NCI-H2081 treated with DMSO at 0.1 percent for 48 hours (cell line): ENCODE measurements around the gene TRPV4.

Experiments used
- DNase-seq: peaks from one replicate; lab custom pipeline; 2025; lab: John Stamatoyannopoulos, UW

The TRPV4 gene

DNA sequence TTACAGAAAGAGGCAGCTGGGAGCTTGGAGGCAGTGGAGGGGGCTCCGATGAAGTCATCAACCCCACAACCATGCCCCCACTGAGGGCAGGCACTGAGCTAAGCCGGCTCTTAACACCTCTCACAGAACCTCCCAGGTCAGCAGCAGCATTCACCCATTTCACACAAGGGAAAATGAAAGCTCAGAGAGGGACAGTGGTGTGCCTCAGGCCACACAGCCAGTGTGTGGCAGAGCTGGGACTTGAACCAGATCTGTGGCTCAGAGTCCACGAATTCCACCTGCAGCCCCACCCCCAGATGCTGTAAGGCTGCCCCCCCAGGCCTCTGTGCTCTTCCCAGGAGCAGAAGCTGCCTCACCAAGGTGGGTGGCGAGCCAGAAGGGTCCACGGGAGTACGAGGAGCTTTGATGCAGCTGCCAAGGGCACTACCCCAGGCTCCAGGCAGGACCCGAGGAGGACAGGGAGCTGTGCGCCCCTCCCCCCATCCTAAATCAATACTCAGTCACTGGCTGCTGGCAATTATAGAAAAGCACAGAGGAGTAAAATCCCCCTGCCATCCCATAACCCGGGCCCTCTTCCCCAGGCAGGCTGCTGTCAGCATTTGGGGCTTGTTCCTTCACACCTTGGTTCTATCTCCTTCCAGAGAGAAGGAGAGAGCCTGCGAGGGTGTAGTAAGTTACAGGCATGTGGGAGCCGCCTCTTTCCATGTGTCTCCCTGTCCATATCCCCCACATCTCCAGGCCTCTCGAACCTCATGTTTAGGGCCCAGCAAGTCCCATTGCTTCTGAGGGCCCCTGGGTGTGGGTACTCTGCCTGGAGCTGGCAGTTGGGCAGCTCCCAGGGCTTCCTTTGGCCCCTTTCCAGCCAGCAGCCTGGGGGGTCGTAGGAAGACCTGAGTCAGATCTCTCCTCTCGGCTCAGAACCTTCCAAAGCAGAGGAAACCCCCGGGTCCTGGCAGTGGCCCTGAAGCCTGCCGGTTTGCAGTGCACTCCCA is 72.0 kb downstream of the TRPV4 start:
- DNase-seq, result no peak

- no peak for DNase-seq
These were observed 72.9 kb downstream of the TRPV4 start for GRCh38 chr12:109760031-109760929.

GRCh38 chr12:109759595-109759994 is 73.6 kb downstream of the TRPV4 start:
- DNase-seq, result no peak

DNA sequence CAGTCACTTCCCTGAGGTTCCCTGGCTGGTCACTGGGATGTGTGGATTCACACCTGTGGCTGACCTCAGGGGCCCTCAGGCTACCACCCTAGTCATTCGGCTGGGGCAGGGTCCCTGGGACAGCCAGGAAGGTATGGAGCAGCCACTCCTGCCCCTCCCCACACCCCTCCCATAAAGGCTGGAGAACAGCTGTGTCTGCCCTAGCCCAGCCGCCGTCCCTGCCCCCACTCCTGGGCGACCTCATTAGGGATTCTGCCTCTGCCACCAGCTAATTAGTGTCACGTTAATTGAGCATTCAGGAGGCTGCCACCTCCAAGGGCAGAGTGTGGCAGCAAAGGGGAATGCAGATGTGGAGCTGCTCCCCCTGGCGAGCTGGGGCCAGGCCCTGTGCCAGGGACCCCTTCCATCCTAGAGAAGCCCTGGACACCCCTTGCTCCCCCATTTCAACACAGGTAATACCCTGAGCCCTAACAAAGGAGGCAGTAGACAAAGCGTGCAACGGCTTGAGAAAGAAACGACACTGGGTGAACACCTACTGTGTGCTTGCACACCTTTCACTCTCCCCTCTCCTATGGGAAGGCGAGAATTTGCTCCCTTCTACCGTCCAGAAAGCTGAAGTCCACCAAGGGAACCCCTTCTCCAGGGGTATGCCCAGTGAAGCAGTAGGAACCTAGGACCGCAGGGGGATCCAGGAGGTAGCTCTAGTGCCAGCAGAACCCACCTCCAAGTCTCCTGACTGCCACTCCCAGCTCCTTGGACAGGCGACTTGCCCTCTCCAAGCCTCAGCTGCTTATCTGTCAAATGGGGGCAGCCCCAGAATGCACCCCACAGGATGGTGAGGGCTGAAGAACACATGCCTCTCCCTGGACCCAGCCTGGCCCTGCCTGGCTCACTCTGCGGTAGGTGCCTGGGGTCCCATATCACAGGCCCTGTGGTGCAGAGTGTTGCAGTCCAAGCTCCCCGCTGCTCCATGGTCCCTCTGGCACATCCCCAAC is 74.5 kb downstream of the TRPV4 start:
- DNase-seq, result no peak

- no peak for DNase-seq
These were observed 75.4 kb downstream of the TRPV4 start for GRCh38 chr12:109757671-109758265.

- no peak for DNase-seq
These were observed 76.7 kb downstream of the TRPV4 start for GRCh38 chr12:109756457-109756856.

DNA sequence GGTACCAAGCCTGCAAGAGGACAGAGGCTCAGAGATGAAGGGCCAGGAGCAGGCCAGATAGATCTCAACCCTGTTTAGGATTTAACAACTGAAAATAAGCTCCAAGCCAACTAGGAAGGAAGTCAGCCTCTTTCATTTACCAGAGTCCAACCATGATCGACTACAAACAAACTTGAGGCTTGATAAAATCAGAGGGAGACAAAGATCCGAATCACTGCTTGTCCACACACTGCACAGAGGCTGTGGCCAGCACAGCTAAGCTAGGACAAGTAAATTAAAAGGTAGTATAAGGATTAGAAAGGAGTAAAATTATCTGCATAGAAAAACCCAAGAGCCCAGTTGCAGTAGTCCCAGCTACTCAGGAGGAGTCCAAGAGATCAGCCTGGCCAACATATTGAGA is 79.2 kb downstream of the TRPV4 start:
- DNase-seq, result no peak

DNA sequence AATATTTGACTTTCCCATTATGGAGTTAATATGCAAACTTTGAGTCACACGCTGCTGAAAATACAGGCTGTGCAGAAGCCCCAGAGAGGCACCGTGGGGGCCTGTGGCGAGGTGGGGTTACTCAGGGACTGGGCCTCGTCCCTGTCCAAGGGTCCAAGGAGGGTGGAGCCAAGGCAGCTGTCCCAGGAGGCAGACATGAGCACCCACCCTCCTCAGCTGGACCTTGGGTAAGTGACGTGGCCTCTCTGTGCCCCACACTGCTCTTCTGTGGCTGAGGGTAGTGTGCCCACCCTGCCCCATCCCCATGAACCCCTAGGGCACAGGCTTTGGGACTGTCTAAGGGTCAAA is 80.2 kb downstream of the TRPV4 start:
- DNase-seq, result no peak

- DNase-seq, result no peak
These were observed 80.8 kb downstream of the TRPV4 start for GRCh38 chr12:109752117-109753053.

GRCh38 chr12:109744986-109745942 is 87.9 kb downstream of the TRPV4 start:
- DNase-seq, result no peak

DNA sequence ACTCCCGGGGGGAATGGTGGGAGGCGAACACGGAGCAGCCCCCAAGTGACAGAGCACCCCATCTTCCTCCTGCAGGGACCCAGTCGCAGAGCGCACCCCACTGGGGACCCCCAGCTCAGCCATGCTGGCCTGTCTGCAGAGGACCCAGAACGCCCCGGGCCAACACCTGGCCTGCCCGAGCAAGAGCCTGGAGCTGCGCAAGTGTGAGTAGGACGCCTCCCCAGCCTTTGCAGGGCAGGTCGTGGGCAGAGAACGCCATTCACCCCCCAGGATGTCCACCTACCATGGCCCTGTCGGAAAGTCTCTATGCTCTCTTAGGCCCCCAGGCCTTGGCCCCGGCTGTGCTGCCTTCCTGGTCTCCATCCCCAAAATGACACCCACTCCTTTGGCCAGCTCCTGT is 89.2 kb downstream of the TRPV4 start:
- DNase-seq, result no peak

- DNase-seq, result no peak
These were observed 89.9 kb downstream of the TRPV4 start for GRCh38 chr12:109743076-109743910.

GRCh38 chr12:109741970-109742703 is 91.1 kb downstream of the TRPV4 start:
- no peak for DNase-seq

DNA sequence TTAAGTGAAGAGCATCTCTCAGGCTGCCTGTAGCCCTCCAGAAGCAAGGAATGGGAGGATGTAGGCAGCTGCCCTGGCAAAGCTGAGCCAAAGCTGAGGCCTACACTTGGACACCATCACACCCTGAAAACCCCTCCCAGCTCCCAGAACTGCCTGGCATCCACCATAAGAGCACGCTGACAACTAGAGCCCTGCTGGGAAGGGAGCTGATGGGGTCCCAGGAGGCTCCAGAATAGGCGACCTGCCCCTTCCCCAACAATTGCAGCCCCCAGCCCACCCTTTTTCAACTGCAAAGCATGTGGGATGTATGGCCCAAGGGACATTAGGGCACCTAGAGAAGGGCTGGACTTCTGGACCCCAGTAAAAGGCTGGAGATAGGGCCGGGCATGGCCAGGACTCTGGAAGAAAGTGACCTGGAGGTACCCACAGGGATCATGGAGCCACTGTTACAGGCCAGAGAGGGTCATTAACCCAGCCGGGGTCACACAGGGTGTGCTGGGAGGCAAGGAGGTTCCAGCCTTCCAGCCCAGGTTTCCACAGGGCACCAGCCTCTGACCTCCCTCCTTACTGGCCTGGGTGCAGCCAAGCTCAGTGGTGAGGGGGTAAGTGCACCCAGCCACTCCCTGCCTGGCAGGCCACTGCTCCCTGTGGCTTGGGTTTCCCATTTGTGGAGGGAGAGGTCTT is 91.8 kb downstream of the TRPV4 start:
- DNase-seq, result no peak

GRCh38 chr12:109740694-109741245 is 92.4 kb downstream of the TRPV4 start:
- no peak for DNase-seq
